ENCODE measurements around the gene KSR1.
"Not testable (repeated sequence)": the region's sequence is repeated elsewhere in the genome, so short reads cannot be mapped to it uniquely, and the experiment has no call there.

KSR1 gene

DNA sequence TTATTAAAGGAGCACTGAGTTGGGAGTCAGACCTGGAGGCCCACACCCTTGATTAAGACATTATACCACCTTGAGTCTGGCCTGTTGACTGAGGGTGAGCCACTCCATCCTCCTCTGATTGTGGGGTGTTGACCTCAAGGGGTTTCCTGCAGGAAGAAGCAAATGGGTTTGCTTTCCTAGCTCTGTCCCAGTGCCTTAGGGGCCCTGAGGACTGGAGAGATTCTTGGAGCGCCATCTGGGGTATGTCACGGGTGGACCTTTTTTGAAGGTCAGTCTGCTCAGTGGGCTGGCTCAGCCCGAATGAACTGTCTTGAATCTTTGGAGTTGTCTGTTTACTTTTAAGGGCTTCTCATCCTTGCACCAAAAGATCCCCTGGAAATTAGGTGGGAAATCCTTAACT is 7.8 kb downstream of the KSR1 start:
- not testable (repeated sequence) for H3K9me3 Mint-ChIP-seq, H3K27ac Mint-ChIP-seq

DNA sequence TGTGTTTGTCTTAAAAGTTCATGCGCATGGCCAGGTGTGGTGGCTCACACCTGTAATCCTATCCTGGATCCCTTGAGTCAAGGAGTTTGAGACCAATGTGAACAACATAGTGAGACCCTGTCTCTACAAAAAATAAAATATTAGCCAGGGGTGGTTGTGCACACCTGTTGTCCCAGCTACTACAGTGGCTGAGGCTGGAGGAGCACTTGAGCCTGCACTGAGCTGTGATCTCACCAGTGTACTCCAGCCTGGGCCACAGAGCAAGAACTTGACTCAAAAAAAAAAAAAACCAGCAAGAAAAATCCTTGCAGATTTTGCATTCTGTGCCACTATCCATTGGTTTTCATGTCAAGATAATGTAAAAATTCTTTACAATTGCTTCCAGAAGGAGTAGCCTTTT is 8.2 kb downstream of the KSR1 start:
- no peaks in the 10 kb centered on the region for H3K36me3 Mint-ChIP-seq (ENCODE audit: low read depth)
- peaks cover 33% of the 10 kb centered on the region for H3K4me1 Mint-ChIP-seq (ENCODE audit: low read depth)
- intact Hi-C loops (cut with micrococcal nuclease), result no loop called here
- H3K27ac Mint-ChIP-seq, result no peak overlapping the region
- H3K27me3 Mint-ChIP-seq, result no peaks in the 10 kb centered on the region
- no peaks in the 10 kb centered on the region for H3K9me3 Mint-ChIP-seq
- H3K4me3 Mint-ChIP-seq, result no peak overlapping the region

More for the DNA sequence above, 7.8 kb downstream of the KSR1 start:
- H3K36me3 Mint-ChIP-seq (ENCODE audit: low read depth); H3K4me3 Mint-ChIP-seq; intact Hi-C loops (cut with micrococcal nuclease); H3K27me3 Mint-ChIP-seq: not testable (repeated sequence)
- H3K4me1 Mint-ChIP-seq (ENCODE audit: low read depth), result peaks cover 35% of the 10 kb centered on the region

- H3K9me3 Mint-ChIP-seq; H3K4me3 Mint-ChIP-seq; H3K36me3 Mint-ChIP-seq (ENCODE audit: low read depth); intact Hi-C loops (cut with micrococcal nuclease); H3K27me3 Mint-ChIP-seq: not testable (repeated sequence)
- Mint-ChIP-seq H3K27ac (peak overlapping the region; percentile 86), H3K4me1 (ENCODE audit: low read depth) (peaks cover 40% of the 10 kb centered on the region)
Measured at GRCh38 chr17:27465875-27466274, 9.6 kb downstream of the KSR1 start.

GRCh38 chr17:27466376-27466742 is 10.1 kb downstream of the KSR1 start:
- Mint-ChIP-seq H3K36me3 (ENCODE audit: low read depth) (no peaks in the 10 kb centered on the region), H3K4me3 (peak overlapping the region; percentile 31), H3K27me3 (no peaks in the 10 kb centered on the region), H3K27ac (peak overlapping the region; percentile 86), H3K9me3 (no peaks in the 10 kb centered on the region), H3K4me1 (ENCODE audit: low read depth) (peaks cover 43% of the 10 kb centered on the region)
- intact Hi-C loops (cut with micrococcal nuclease), result no loop called here

GRCh38 chr17:27466743-27467375 is 10.6 kb downstream of the KSR1 start:
- no peaks in the 10 kb centered on the region for H3K27me3 Mint-ChIP-seq
- H3K27ac Mint-ChIP-seq, result peak overlapping the region; percentile 86
- H3K9me3 Mint-ChIP-seq, result no peaks in the 10 kb centered on the region
- intact Hi-C loops (cut with micrococcal nuclease), result no loop called here
- H3K4me3 Mint-ChIP-seq, result peak overlapping the region; percentile 31
- no peaks in the 10 kb centered on the region for H3K36me3 Mint-ChIP-seq (ENCODE audit: low read depth)
- peaks cover 43% of the 10 kb centered on the region for H3K4me1 Mint-ChIP-seq (ENCODE audit: low read depth)

- no peak overlapping the region for H3K4me3 Mint-ChIP-seq
- no peaks in the 10 kb centered on the region for H3K9me3 Mint-ChIP-seq
- H3K27me3 Mint-ChIP-seq, result no peaks in the 10 kb centered on the region
- peak overlapping the region; percentile 30 for H3K27ac Mint-ChIP-seq
- intact Hi-C loops (cut with micrococcal nuclease), result no loop called here
- peaks cover 56% of the 10 kb centered on the region for H3K4me1 Mint-ChIP-seq (ENCODE audit: low read depth)
- H3K36me3 Mint-ChIP-seq (ENCODE audit: low read depth), result no peaks in the 10 kb centered on the region
Measured at GRCh38 chr17:27469256-27469655, 13.0 kb downstream of the KSR1 start.

DNA sequence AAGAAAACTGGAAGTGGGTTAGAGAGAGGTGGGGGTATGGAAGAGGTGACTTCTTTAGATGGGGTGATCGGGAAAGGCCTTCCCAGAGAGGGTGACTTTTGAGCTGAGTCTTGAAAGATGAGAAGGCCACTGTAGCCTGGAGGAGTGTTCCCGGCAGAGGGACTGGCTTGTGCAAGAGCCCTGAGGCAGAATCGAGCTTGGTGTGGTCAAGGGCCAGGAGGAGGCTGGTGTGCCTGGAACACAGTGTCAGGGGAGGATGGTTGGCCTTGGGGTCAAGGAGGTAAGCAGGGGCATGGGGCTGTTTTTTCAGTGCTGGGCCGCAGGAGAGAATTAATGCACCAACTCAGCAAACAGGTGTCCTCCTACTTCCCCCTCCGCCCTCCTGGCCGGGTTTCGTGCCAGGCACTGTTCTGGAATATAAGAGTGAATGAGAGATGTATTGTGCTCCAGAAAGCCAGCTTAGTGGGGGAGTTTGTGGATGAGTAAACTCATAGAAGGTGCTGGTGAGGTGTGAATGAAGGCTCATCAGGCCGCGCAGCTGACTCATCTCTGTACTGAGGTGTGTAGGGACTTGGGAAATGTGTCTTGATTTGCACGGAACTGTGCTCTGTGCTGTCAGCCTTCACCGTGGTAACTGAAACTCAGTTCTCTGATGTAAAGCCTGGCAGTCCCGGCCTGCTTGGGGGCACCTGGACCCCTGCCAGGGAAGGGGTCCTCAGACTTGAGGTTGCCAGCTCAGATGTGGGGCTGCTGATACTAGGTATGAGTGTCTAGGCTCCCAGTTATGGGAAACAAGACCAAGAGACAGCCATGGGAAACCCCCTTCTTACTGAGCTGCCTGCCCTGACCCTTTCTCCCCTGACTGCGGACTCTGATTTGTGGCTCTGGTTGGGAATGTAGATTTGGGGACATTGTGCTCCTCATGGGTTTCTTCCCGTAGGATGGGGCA is 15.3 kb downstream of the KSR1 start:
- H3K27ac Mint-ChIP-seq, result no peak overlapping the region
- H3K4me1 Mint-ChIP-seq (ENCODE audit: low read depth), result peaks cover 61% of the 10 kb centered on the region
- intact Hi-C loops (cut with micrococcal nuclease), result no loop called here
- no peak overlapping the region for H3K4me3 Mint-ChIP-seq
- no peaks in the 10 kb centered on the region for H3K9me3 Mint-ChIP-seq
- H3K36me3 Mint-ChIP-seq (ENCODE audit: low read depth), result no peaks in the 10 kb centered on the region
- H3K27me3 Mint-ChIP-seq, result no peaks in the 10 kb centered on the region

DNA sequence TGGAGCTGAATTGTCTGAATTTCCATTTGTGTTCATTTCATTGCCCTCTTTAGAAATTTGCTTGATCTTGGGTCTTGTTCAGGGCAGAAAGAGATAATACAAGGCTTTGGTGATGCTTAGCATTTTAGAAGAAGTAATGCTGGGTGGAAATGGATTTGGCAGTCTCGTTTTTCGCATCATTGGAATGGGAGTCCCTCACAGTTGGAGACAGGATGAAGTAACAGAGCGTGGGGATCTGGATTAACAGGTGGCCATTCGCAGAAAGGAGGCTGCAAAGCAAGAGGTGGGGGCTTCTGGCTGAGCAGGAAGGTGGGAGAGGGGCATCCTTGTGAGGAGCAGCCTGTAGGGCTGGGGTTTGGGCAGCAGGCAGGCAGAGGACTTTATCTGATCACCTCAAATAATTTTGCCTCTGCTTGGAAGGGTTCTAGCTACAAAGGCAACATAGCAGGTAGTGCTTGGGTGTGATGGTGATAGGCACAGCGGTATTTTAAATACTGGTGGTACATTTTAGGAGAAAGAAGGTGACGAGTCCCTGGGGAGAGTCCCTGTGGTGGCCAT is 17.0 kb downstream of the KSR1 start:
- intact Hi-C loops (cut with micrococcal nuclease), result no loop called here
- H3K27ac Mint-ChIP-seq, result peak overlapping the region; percentile 76
- peaks cover 62% of the 10 kb centered on the region for H3K4me1 Mint-ChIP-seq (ENCODE audit: low read depth)
- H3K27me3 Mint-ChIP-seq, result no peaks in the 10 kb centered on the region
- peak overlapping the region; percentile 35 for H3K4me3 Mint-ChIP-seq
- H3K36me3 Mint-ChIP-seq (ENCODE audit: low read depth), result no peaks in the 10 kb centered on the region
- H3K9me3 Mint-ChIP-seq, result no peaks in the 10 kb centered on the region

GRCh38 chr17:27473748-27474609 is 17.7 kb downstream of the KSR1 start:
- Mint-ChIP-seq H3K36me3 (ENCODE audit: low read depth) (no peaks in the 10 kb centered on the region), H3K4me3 (peak overlapping the region; percentile 35), H3K27me3 (no peaks in the 10 kb centered on the region), H3K9me3 (no peaks in the 10 kb centered on the region), H3K4me1 (ENCODE audit: low read depth) (peaks cover 66% of the 10 kb centered on the region), H3K27ac (peak overlapping the region; percentile 76)
- intact Hi-C loops (cut with micrococcal nuclease), result no loop called here

DNA sequence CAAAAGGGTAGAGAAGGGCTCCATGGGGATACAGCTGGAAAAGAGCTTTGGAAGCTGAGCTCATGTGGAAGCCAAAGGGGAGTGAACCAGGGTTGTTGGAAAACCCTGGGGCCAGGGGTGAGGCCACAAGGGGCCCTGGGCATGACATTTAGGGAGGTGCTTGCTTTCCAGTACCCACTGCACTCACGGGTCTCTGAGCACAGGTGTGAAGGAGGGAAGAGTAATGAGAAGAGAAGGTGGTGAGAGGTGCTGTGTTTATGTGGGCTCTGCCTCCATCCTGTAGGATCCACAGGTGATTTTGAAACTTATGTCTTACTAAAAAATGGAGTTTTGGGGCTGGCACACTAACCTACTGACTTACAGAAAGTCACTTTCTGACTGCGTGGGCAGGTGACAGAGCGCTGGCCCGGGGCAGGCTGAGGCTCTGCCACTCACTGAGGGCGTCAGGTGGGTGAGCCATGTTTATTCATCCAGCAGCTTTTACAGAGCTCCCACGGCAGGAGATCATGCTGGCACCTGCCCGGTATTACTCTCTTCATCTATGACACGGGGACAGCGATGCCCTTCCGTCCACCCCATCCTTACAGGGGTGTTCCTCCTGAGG is 18.9 kb downstream of the KSR1 start:
- Mint-ChIP-seq H3K4me3 (no peak overlapping the region), H3K27me3 (no peaks in the 10 kb centered on the region), H3K27ac (peak overlapping the region; percentile 8), H3K9me3 (no peaks in the 10 kb centered on the region), H3K4me1 (ENCODE audit: low read depth) (peaks cover 73% of the 10 kb centered on the region), H3K36me3 (ENCODE audit: low read depth) (no peaks in the 10 kb centered on the region)
- intact Hi-C loops (cut with micrococcal nuclease), result no loop called here

DNA sequence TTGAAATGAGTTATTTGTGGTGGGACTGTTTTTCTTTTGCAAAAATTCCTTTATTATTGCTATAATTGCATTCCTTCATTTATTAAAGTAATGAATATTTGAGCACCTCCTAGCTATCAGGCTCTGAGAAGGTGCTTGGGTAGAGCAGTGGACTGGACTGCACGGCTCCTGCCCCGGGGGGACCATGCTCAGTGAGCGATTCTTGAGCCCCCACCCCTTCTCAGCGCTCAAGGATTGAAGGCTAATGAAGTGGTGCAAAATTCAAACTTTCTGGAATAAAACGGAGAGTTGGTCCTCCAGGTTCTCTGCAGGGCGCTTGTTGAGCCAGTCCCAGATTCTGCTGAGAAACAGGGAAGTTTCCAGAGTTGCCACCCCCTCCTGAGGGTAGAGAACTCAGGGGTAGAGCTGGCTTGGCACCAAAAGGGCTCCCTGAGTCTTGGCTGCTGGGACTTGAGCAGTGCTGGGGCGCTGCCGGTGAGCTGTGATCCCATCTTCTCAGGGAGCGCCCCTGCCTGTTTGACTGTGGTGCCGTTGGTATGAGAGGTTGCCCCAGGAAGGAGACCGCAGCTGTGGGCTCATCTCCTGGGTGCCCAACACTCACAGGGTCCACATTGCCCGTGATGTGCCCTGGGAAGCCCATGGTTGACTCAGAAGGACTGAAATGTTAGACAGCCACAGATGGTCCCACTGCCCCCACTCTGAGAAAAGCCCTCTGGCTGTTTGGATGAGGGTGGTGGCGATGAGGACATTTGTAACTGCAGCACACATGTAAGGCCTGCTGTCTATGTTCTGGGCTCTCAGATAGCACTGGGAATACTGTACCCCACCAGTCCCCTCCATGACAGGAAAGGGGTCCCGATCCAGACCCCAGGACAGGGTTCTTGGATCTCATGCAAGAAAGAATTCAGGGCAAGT is 20.0 kb downstream of the KSR1 start:
- Mint-ChIP-seq H3K9me3 (no peaks in the 10 kb centered on the region), H3K4me1 (ENCODE audit: low read depth) (peaks cover 71% of the 10 kb centered on the region), H3K4me3 (no peak overlapping the region), H3K36me3 (ENCODE audit: low read depth) (no peaks in the 10 kb centered on the region), H3K27ac (peak overlapping the region; percentile 21), H3K27me3 (no peaks in the 10 kb centered on the region)
- intact Hi-C loops (cut with micrococcal nuclease), result no loop called here

GRCh38 chr17:27477050-27477888 is 21.0 kb downstream of the KSR1 start:
- Mint-ChIP-seq H3K27ac (peak overlapping the region; percentile 29), H3K4me1 (ENCODE audit: low read depth) (peaks cover 67% of the 10 kb centered on the region), H3K9me3 (no peaks in the 10 kb centered on the region), H3K4me3 (no peak overlapping the region), H3K27me3 (no peaks in the 10 kb centered on the region), H3K36me3 (ENCODE audit: low read depth) (no peaks in the 10 kb centered on the region)
- intact Hi-C loops (cut with micrococcal nuclease), result no loop called here
